ENCODE data around the gene CIAO2B.

GRCh38 chr16:66903544-66904427, 30.4 kb downstream of the CIAO2B start:
- TF ChIP-seq CTCF (IDR thresholded peaks at IDR 0.05; ENCODE audit: borderline replicate concordance, extremely low read depth, low read length, poor library complexity, severe bottlenecking) (no peak), EZH2 (IDR thresholded peaks at IDR 0.05; ENCODE audit: borderline replicate concordance, low read depth, low read length, severe bottlenecking) (no peak)

Measured in DND-41 (cell line).